ENCODE measurements around the gene FAM89B.
A peak's percentile ranks its signal among the peaks of the same experiment; 100 is the strongest.
"Not testable (repeated sequence)": the region's sequence is repeated elsewhere in the genome, so short reads cannot be mapped to it uniquely, and the experiment has no call there.

Gene FAM89B

GRCh38 chr11:65556470-65557279 lies 15.7 kb upstream of the FAM89B start:
- no peak for DNase-seq (ENCODE audit: low read depth)

GRCh38 chr11:65557280-65558001 lies 14.9 kb upstream of the FAM89B start:
- DNase-seq (ENCODE audit: low read depth), result no peak

- DNase-seq (ENCODE audit: low read depth), result no peak
These were observed 14.1 kb upstream of the FAM89B start, which contains the start of gene LTBP3 for GRCh38 chr11:65558002-65558929. LTBP3 (minus strand) TSS chr11:65558359; CDS start chr11:65557959, 400 bp downstream.

- DNase-seq (ENCODE audit: low read depth), result no peak
These were observed 13.3 kb upstream of the FAM89B start for GRCh38 chr11:65558930-65559509.

- no peak for DNase-seq (ENCODE audit: low read depth)
These were observed 12.8 kb upstream of the FAM89B start for GRCh38 chr11:65559535-65559934.

GRCh38 chr11:65559951-65560537 lies 12.3 kb upstream of the FAM89B start:
- DNase-seq (ENCODE audit: low read depth), result no peak

- DNase-seq (ENCODE audit: low read depth), result no peak
These were observed 11.6 kb upstream of the FAM89B start for GRCh38 chr11:65560555-65561418.

GRCh38 chr11:65562020-65562419 lies 10.3 kb upstream of the FAM89B start:
- no peak for DNase-seq (ENCODE audit: low read depth)

- DNase-seq (ENCODE audit: low read depth), result no peak
These were observed 9.6 kb upstream of the FAM89B start for GRCh38 chr11:65562788-65563187.

- DNase-seq (ENCODE audit: low read depth), result no peak
These were observed 8.7 kb upstream of the FAM89B start for GRCh38 chr11:65563601-65564000.

- not testable (repeated sequence) for DNase-seq (ENCODE audit: low read depth)
These were observed 7.3 kb upstream of the FAM89B start for GRCh38 chr11:65564879-65565559.

GRCh38 chr11:65565624-65566453 lies 6.5 kb upstream of the FAM89B start:
- DNase-seq (ENCODE audit: low read depth), result no peak

- DNase-seq (ENCODE audit: low read depth), result no peak
These were observed 3.0 kb upstream of the FAM89B start for GRCh38 chr11:65569164-65569972.

GRCh38 chr11:65569973-65570918 lies 2.1 kb upstream of the FAM89B start, which contains the start of gene ZNRD2:
ZNRD2 (plus strand) TSS chr11:65570477; CDS start chr11:65570492, 15 bp downstream.
- DNase-seq (ENCODE audit: low read depth), result peak; percentile 99

- DNase-seq (ENCODE audit: low read depth), result no peak
These were observed 918 bp upstream of the FAM89B start for GRCh38 chr11:65571420-65571819.

GRCh38 chr11:65571940-65572339 lies 398 bp upstream of the FAM89B start:
- no peak for DNase-seq (ENCODE audit: low read depth)

Measured in activated T-cell treated with anti-CD3 and anti-CD28 coated beads for 48 hours (primary cell).